ENCODE measurements around the gene ZNF365.

ZNF365 gene

DNA sequence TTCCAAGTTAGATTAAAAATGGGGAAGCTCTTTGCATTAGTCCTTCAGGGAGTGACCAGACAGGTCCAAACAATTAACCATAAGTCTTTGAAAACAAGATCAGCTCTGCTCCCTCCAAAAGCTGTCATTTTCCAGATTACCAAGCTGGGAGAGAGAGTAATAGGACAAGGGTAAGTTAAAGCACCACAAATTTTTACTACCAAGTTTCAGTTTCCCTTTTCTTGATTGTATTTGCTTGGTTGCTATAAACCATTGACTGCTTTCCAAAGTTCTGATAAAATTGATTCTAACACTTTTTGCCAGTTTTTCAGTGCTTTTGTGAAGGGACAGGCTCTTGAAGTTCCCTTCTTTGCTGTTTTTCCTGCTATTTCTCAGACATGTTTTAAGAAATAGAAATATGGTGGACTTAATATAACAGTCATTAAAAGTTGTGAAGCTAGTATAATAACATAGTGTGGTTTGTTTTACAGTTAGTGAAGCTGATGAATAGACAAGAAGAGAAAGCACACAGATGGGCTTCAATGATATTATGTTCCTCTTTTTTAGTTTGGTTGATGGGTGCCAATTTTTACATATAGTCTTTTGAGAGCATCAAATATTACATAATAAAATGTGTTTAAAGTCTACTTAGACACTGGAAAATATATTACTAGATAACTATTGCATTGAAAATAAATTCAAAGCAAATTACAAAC lies 40.0 kb upstream of the ZNF365 start:
- in situ Hi-C loops (cut with MboI; ENCODE audit: low pct_unique_long_range_greater_than_20kb, low sequenced_read_pairs, unreplicated experiment): no loop called here
- TF ChIP-seq, protein P1, sequence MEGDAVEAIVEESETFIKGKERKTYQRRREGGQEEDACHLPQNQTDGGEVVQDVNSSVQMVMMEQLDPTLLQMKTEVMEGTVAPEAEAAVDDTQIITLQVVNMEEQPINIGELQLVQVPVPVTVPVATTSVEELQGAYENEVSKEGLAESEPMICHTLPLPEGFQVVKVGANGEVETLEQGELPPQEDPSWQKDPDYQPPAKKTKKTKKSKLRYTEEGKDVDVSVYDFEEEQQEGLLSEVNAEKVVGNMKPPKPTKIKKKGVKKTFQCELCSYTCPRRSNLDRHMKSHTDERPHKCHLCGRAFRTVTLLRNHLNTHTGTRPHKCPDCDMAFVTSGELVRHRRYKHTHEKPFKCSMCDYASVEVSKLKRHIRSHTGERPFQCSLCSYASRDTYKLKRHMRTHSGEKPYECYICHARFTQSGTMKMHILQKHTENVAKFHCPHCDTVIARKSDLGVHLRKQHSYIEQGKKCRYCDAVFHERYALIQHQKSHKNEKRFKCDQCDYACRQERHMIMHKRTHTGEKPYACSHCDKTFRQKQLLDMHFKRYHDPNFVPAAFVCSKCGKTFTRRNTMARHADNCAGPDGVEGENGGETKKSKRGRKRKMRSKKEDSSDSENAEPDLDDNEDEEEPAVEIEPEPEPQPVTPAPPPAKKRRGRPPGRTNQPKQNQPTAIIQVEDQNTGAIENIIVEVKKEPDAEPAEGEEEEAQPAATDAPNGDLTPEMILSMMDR (IDR thresholded peaks at IDR 0.05; ENCODE audit: extremely low read depth, insufficient read depth, missing control alignments): no peak
- DNase-seq (ENCODE audit: low spot score): no peak

DNA sequence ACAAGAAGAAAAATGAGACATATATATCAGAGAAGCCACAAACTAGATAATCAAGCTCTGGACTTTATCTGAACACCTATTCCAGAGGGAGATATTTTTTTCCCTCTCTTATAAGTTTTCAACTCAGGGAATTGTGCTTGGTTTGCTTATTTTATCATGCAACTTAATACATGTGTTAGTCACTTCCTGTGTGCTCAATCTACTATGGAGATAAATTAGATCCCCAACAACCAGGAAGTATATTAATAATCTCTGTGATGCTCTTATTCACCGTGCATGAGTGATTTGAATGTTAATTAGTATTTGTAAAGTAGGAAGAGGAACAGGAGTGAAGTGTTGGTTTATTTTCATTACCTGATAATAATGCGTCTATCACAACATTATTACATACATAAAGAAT lies 38.8 kb upstream of the ZNF365 start:
- no peak for DNase-seq (ENCODE audit: low spot score)
- TF ChIP-seq, protein P1 (IDR thresholded peaks at IDR 0.05; ENCODE audit: extremely low read depth, insufficient read depth, missing control alignments): no peak
- in situ Hi-C loops (cut with MboI; ENCODE audit: low pct_unique_long_range_greater_than_20kb, low sequenced_read_pairs, unreplicated experiment): no loop called here

GRCh38 chr10:62336404-62336803 lies 37.8 kb upstream of the ZNF365 start:
- DNase-seq (ENCODE audit: low spot score): no peak
- in situ Hi-C loops (cut with MboI; ENCODE audit: low pct_unique_long_range_greater_than_20kb, low sequenced_read_pairs, unreplicated experiment): no loop called here
- TF ChIP-seq, protein P1 (IDR thresholded peaks at IDR 0.05; ENCODE audit: extremely low read depth, insufficient read depth, missing control alignments): no peak

- in situ Hi-C loops (cut with MboI; ENCODE audit: low pct_unique_long_range_greater_than_20kb, low sequenced_read_pairs, unreplicated experiment): no loop called here
- no peak for DNase-seq (ENCODE audit: low spot score)
- TF ChIP-seq, protein P1 (IDR thresholded peaks at IDR 0.05; ENCODE audit: extremely low read depth, insufficient read depth, missing control alignments): no peak
Observed at GRCh38 chr10:62341419-62341818, 32.8 kb upstream of the ZNF365 start.

GRCh38 chr10:62343000-62343399 lies 31.2 kb upstream of the ZNF365 start:
- no peak for DNase-seq (ENCODE audit: low spot score)
- in situ Hi-C loops (cut with MboI; ENCODE audit: low pct_unique_long_range_greater_than_20kb, low sequenced_read_pairs, unreplicated experiment): no loop called here
- TF ChIP-seq, protein P1 (IDR thresholded peaks at IDR 0.05; ENCODE audit: extremely low read depth, insufficient read depth, missing control alignments): no peak

GRCh38 chr10:62348029-62348428 lies 26.1 kb upstream of the ZNF365 start:
- in situ Hi-C loops (cut with MboI; ENCODE audit: low pct_unique_long_range_greater_than_20kb, low sequenced_read_pairs, unreplicated experiment): no loop called here

More at GRCh38 chr10:62348029-62348428, 26.1 kb upstream of the ZNF365 start:
- DNase-seq (ENCODE audit: low spot score): no peak
- TF ChIP-seq, protein P1 (IDR thresholded peaks at IDR 0.05; ENCODE audit: extremely low read depth, insufficient read depth, missing control alignments): no peak
